Liver (tissue), 9 donors: ENCODE results near the gene TSPAN15. TPM values are rescaled to one million over a fixed set of nuclear protein-coding genes. Genes with fewer than 3 reads are reported as not detected.

ENCODE experiments used
- DNase-seq: peaks from one replicate; pipeline ENCODE4 v3.0.0-alpha.2; 2017; ENCODE audit warnings: low spot score
- H3K27ac ChIP-seq, 2 donors: one replicate each; pipeline ENCODE4 v1.7.0; 2013; ENCODE audit warnings: inconsistent platforms in 2 of 2, low read length in 2 of 2, control low read depth in 1 of 2, low read depth in 1 of 2, mild to moderate bottlenecking in 1 of 2
- H3K27me3 ChIP-seq, 4 donors: one replicate each; pipeline versions ENCODE4 v1.6.1 to v1.7.0; 2013; ENCODE audit warnings: low read length in 3 of 4, inconsistent platforms in 1 of 4, mild to moderate bottlenecking in 1 of 4, moderate library complexity in 1 of 4; ENCODE audit not compliant: control insufficient read depth in 4 of 4, insufficient read depth in 4 of 4
- H3K36me3 ChIP-seq, 4 donors: one replicate each; pipeline versions ENCODE4 v1.6.1 to v1.7.0; 2013; ENCODE audit warnings: low read length in 3 of 4, mild to moderate bottlenecking in 3 of 4, low read depth in 1 of 4, moderate library complexity in 1 of 4; ENCODE audit not compliant: control insufficient read depth in 4 of 4, insufficient read depth in 3 of 4
- H3K4me1 ChIP-seq, 4 donors: one replicate each; pipeline versions ENCODE4 v1.6.1 to v1.7.0; 2013; ENCODE audit warnings: low read length in 3 of 4, mild to moderate bottlenecking in 3 of 4, moderate library complexity in 1 of 4; ENCODE audit not compliant: control insufficient read depth in 4 of 4, insufficient read depth in 4 of 4
- H3K4me3 ChIP-seq, 3 donors: one replicate each; pipeline versions ENCODE4 v1.6.1 to v1.7.0; 2013; ENCODE audit warnings: low read length in 3 of 3, control low read depth in 1 of 3, low read depth in 1 of 3, mild to moderate bottlenecking in 1 of 3
- H3K9ac ChIP-seq, 2 donors: one replicate each; pipeline ENCODE4 v1.7.0; 2013; ENCODE audit warnings: low read length in 2 of 2, mild to moderate bottlenecking in 2 of 2, moderate library complexity in 2 of 2, control low read depth in 1 of 2, low read depth in 1 of 2
- H3K9me3 ChIP-seq, 4 donors: one replicate each; pipeline versions ENCODE4 v1.6.1 to v1.7.0; 2013; ENCODE audit warnings: low read length in 3 of 4; ENCODE audit not compliant: control insufficient read depth in 4 of 4
- ATF3 ChIP-seq: IDR thresholded peaks from 2 replicates; pipeline ENCODE4 v1.6.1; 2016; ENCODE audit warnings: antibody characterized with exemption
- CTCF ChIP-seq: fragments of 150-350 bp; IDR thresholded peaks from 2 replicates; pipeline ENCODE4 v1.5.1; 2017; ENCODE audit warnings: improper control_type of control experiment, low read depth, low read length; ENCODE audit not compliant: missing input control
- EGR1 ChIP-seq, 2 donors: IDR thresholded peaks; 2 replicates each; pipeline ENCODE4 v1.6.1; 2016 to 2018; ENCODE audit warnings: antibody characterized with exemption in 2 of 2, low read depth in 2 of 2
- FOXA1 ChIP-seq: IDR thresholded peaks from 2 replicates; pipeline ENCODE4 v1.6.1; 2016; ENCODE audit warnings: antibody characterized with exemption
- FOXA2 ChIP-seq: IDR thresholded peaks from 2 replicates; pipeline ENCODE4 v1.6.1; 2016; ENCODE audit warnings: antibody characterized with exemption
- GABPA ChIP-seq, 2 donors: IDR thresholded peaks in 1 of 2; conservative IDR thresholded peaks in 1 of 2; 2 replicates each; pipeline ENCODE4 v1.6.1; 2016; ENCODE audit warnings: antibody characterized with exemption in 2 of 2, mild to moderate bottlenecking in 1 of 2, moderate library complexity in 1 of 2
- HNF4A ChIP-seq, 2 donors: conservative IDR thresholded peaks; 2 replicates each; pipeline ENCODE4 v1.6.1; 2016; ENCODE audit warnings: antibody characterized with exemption in 2 of 2, mild to moderate bottlenecking in 2 of 2
- HNF4G ChIP-seq: IDR thresholded peaks from 2 replicates; pipeline ENCODE4 v1.6.1; 2016; ENCODE audit warnings: antibody characterized with exemption
- JUND ChIP-seq, 2 donors: IDR thresholded peaks; 2 replicates each; pipeline ENCODE4 v1.6.1; 2016; ENCODE audit warnings: antibody characterized with exemption in 2 of 2
- MAX ChIP-seq: IDR thresholded peaks from 2 replicates; pipeline ENCODE4 v1.6.1; 2016; ENCODE audit warnings: antibody characterized with exemption
- NR2F2 ChIP-seq: IDR thresholded peaks from 2 replicates; pipeline ENCODE4 v1.6.1; 2016; ENCODE audit warnings: antibody characterized with exemption
- RAD21 ChIP-seq, 2 donors: IDR thresholded peaks; 2 replicates each; pipeline ENCODE4 v1.6.1; 2016; ENCODE audit warnings: antibody characterized with exemption in 2 of 2, mild to moderate bottlenecking in 2 of 2
- REST ChIP-seq: IDR thresholded peaks from 2 replicates; pipeline ENCODE4 v1.6.1; 2016; ENCODE audit warnings: antibody characterized with exemption, mild to moderate bottlenecking
- RXRA ChIP-seq, 2 donors: IDR thresholded peaks; 2 replicates each; pipeline ENCODE4 v1.6.1; 2017 to 2018; ENCODE audit warnings: antibody characterized with exemption in 2 of 2, mild to moderate bottlenecking in 1 of 2
- SP1 ChIP-seq: IDR thresholded peaks from 2 replicates; pipeline ENCODE4 v1.6.1; 2018; ENCODE audit warnings: antibody characterized with exemption, mild to moderate bottlenecking
- TAF1 ChIP-seq: conservative IDR thresholded peaks from 2 replicates; pipeline ENCODE4 v1.6.1; 2016; ENCODE audit warnings: antibody characterized with exemption, mild to moderate bottlenecking
- YY1 ChIP-seq: IDR thresholded peaks from 2 replicates; pipeline ENCODE4 v1.6.1; 2016; ENCODE audit warnings: antibody characterized with exemption, mild to moderate bottlenecking
- ZBTB33 ChIP-seq: IDR thresholded peaks from 2 replicates; pipeline ENCODE4 v1.6.1; 2016; ENCODE audit warnings: antibody characterized with exemption
- WGBS: extraction: QIAGEN DNeasy Blood & Tissue Kit; methylation state at CpG from one replicate; pipeline ENCODE4 v1.1.7; 2013; 5-methylcytosine and 5-hydroxymethylcytosine counted together
- polyA plus RNA-seq, 2 donors: library from polyadenylated mRNA; stranded (reverse) in 1 of 2; unstranded in 1 of 2; fragments of 200-250 nt in 1 of 2; fragments of >200 nt in 1 of 2; fragmentation: Nextera tagmentation in 1 of 2; extraction: Ambion mirVana in 1 of 2; gene quantifications; one replicate each; pipeline versions ENCODE4 v1.2.1 to v1.2.3, GENCODE V29; 2013 to 2015
- total RNA-seq, 2 donors: library from RNA; depleted of rRNA; stranded (reverse); fragments of >200 nt; gene quantifications; one replicate each; pipeline ENCODE4 v1.2.3, GENCODE V29; 2014
- donor health status: healthy.
- donor health status: healthy.
- donor health status: healthy.
- donor health status: healthy.
- donor health status: healthy.

The TSPAN15 gene
- total and polyA plus RNA-seq, 4 donors = 2.0 to 4.3 (median 3.3) TPM

GRCh38 chr10:69494626-69495558 is 43.6 kb downstream of the TSPAN15 start:
- Histone ChIP-seq H3K4me3 (no peak overlapping the region), H3K4me1 (no peaks in the 10 kb centered on the region), H3K27me3 (no peaks in the 10 kb centered on the region), H3K36me3 (no peaks in the 10 kb centered on the region), H3K9ac (no peak overlapping the region), H3K27ac (no peak overlapping the region), H3K9me3 (no peaks in the 10 kb centered on the region)
- no peak for TF ChIP-seq GABPA (IDR thresholded peaks at IDR 0.05 in 1 of 2, conservative IDR thresholded peaks at IDR 0.05 in 1 of 2)
- TF ChIP-seq EGR1 (IDR thresholded peaks at IDR 0.05; ENCODE audit: low read depth in 2 of 2) = no peak
- no peak for TF ChIP-seq ATF3
- TF ChIP-seq CTCF = no peak
- TF ChIP-seq MAX = no peak
- no peak for TF ChIP-seq ZBTB33
- TF ChIP-seq RXRA (IDR thresholded peaks at IDR 0.05) = no peak
- TF ChIP-seq FOXA1 = no peak
- no peak for TF ChIP-seq FOXA2
- no peak for TF ChIP-seq SP1
- no peak for TF ChIP-seq YY1
- TF ChIP-seq RAD21 (IDR thresholded peaks at IDR 0.05) = no peak
- no peak for TF ChIP-seq JUND (IDR thresholded peaks at IDR 0.05)
- TF ChIP-seq HNF4A (conservative IDR thresholded peaks at IDR 0.05) = no peak
- no peak for TF ChIP-seq NR2F2
- no peak for TF ChIP-seq REST
- TF ChIP-seq HNF4G = no peak
- TF ChIP-seq TAF1 = no peak
- WGBS = 82% methylated on average over 30 of the region's 30 CpGs
- DNase-seq = no peak
